Psoas muscle (tissue), 8 donors: Measurements from ENCODE around the gene SYNE2. TPM values are rescaled to one million over a fixed set of nuclear protein-coding genes. Genes with fewer than 3 reads are reported as not detected.

ENCODE experiments used
- ATAC-seq, 4 donors: fragments of 200-7000 bp; cut with Tn5 transposase; one replicate each; pipeline ENCODE4 v1.9.1; 2020; ENCODE audit warnings: moderate library complexity in 3 of 4, mild to moderate bottlenecking in 2 of 4
- DNase-seq, 2 donors: peaks; one replicate each; pipeline ENCODE4 v3.0.0-alpha.2; 2020
- H3K27ac ChIP-seq: fragments of 200-600 bp; one replicate; pipeline ENCODE4 v1.8.0; 2022
- H3K27me3 ChIP-seq, 3 donors: fragments of 200-600 bp in 1 of 3; one replicate each; pipeline versions ENCODE4 v1.6.1 to v1.8.0; 2013 to 2022; ENCODE audit warnings: low read length in 2 of 3, mild to moderate bottlenecking in 2 of 3, moderate library complexity in 1 of 3; ENCODE audit not compliant: insufficient read depth in 3 of 3
- H3K36me3 ChIP-seq, 2 donors: fragments of 200-600 bp in 1 of 2; one replicate each; pipeline versions ENCODE4 v1.6.1 to v1.8.0; 2013 to 2022; ENCODE audit warnings: low read depth in 1 of 2, mild to moderate bottlenecking in 1 of 2, moderate library complexity in 1 of 2; ENCODE audit not compliant: insufficient read depth in 1 of 2
- H3K4me1 ChIP-seq: fragments of 200-600 bp; one replicate; pipeline ENCODE4 v1.8.0; 2022
- H3K4me3 ChIP-seq: fragments of 200-600 bp; one replicate; pipeline ENCODE4 v1.8.0; 2022; ENCODE audit warnings: mild to moderate bottlenecking
- H3K9me3 ChIP-seq: fragments of 200-600 bp; one replicate; pipeline ENCODE4 v1.8.0; 2022
- CTCF ChIP-seq: fragments of 200-600 bp; IDR thresholded peaks from one replicate; pipeline ENCODE4 v1.8.0; 2022; ENCODE audit warnings: antibody characterized with exemption
- WGBS, 3 donors: extraction: QIAGEN DNeasy Blood & Tissue Kit; methylation state at CpG; one replicate each; pipeline versions ENCODE4 v1.1.6 to v1.1.7; 2013; 5-methylcytosine and 5-hydroxymethylcytosine counted together
- intact Hi-C, 2 donors: fragments of 100-400 bp; cut with DNase I; formaldehyde crosslinking; loops; one replicate each; pipeline versions ENCODE4 v1.11.0 to v1.14.2; 2022
- polyA plus RNA-seq, 3 donors: library from polyadenylated mRNA; stranded (reverse); fragments of 200-250 nt; gene quantifications; one replicate each; pipeline ENCODE4 v1.2.3, GENCODE V29; 2013
- total RNA-seq, 4 donors: library from RNA; stranded (reverse); fragmentation: NEBNext Ultra II Directional in 2 of 4; extraction: Animal tissue kit (Norgen Biotek cat#: 25700) in 2 of 4; gene quantifications; one replicate each; pipeline versions ENCODE4 v1.2.1 to v1.2.4, GENCODE V29; 2021 to 2023
- donor health status: healthy with polysubstance abuse.
- donor health status: DM: no; HTN: no; CAD: no; lungs with moderate emphysema.
- donor health status: Bipolar disorder and iron deficiency.
- donor health status: healthy.
- donor health status: DM: yes; HTN: yes; CAD: no.
- donor health status: DM: no; HTN: no; CAD: no.
- donor health status: DM: no; HTN: no; CAD: no.
- donor health status: DM: yes; HTN: yes; CAD: no.

SYNE2 gene
- total and polyA plus RNA-seq, 7 donors, result 23.0 to 239 (median 150) TPM

- ATAC-seq (no peak), DNase-seq (no peak)
- no peaks in the 10 kb centered on the region for H3K4me1 ChIP-seq
- no peak for TF ChIP-seq CTCF
- 91 to 95% (median 93%) methylated on average over 6 of the region's 6 CpGs for WGBS, 3 donors
- H3K27ac ChIP-seq, result no peak overlapping the region
- no peak overlapping the region for H3K4me3 ChIP-seq
- H3K36me3 ChIP-seq, result peaks cover 5 to 87% of the 10 kb centered on the region in 2 donors
- H3K9me3 ChIP-seq, result no peaks in the 10 kb centered on the region
- no peaks in the 10 kb centered on the region for H3K27me3 ChIP-seq
- intact Hi-C loops, result no loop called here
Observed at GRCh38 chr14:63992858-63993257, 140.1 kb downstream of the SYNE2 start.

GRCh38 chr14:63993992-63994391 is 141.2 kb downstream of the SYNE2 start:
- intact Hi-C loops, result no loop called here
- WGBS, 3 donors, result 84 to 94% (median 92%) methylated on average over 3 of the region's 3 CpGs
- Histone ChIP-seq H3K9me3 (no peaks in the 10 kb centered on the region), H3K27me3 (no peaks in the 10 kb centered on the region), H3K4me3 (no peak overlapping the region), H3K36me3 (peaks cover 5 to 92% of the 10 kb centered on the region in 2 donors), H3K27ac (no peak overlapping the region), H3K4me1 (no peaks in the 10 kb centered on the region)
- no peak for DNase-seq
- no peak for ATAC-seq
- TF ChIP-seq CTCF, result peak; percentile 8

- no peak for TF ChIP-seq CTCF
- intact Hi-C loops, result no loop called here
- H3K4me3 ChIP-seq, result no peak overlapping the region
- H3K27ac ChIP-seq, result no peak overlapping the region
- peaks cover 5 to 95% of the 10 kb centered on the region in 2 donors for H3K36me3 ChIP-seq
- no peaks in the 10 kb centered on the region for H3K4me1 ChIP-seq
- ATAC-seq (no peak), DNase-seq (no peak)
- 75 to 79% (median 78%) methylated on average over 4 of the region's 4 CpGs for WGBS, 3 donors
- H3K9me3 ChIP-seq, result no peaks in the 10 kb centered on the region
- H3K27me3 ChIP-seq, result no peaks in the 10 kb centered on the region
Observed at GRCh38 chr14:63995285-63995684, 142.5 kb downstream of the SYNE2 start.

- H3K27me3 ChIP-seq, result no peaks in the 10 kb centered on the region
- no peak for DNase-seq
- 77 to 80% (median 77%) methylated on average over 4 of the region's 4 CpGs for WGBS, 3 donors
- peaks cover 5 to 95% of the 10 kb centered on the region in 2 donors for H3K36me3 ChIP-seq
- ATAC-seq, result no peak
- H3K4me3 ChIP-seq, result no peak overlapping the region
- intact Hi-C loops, result no loop called here
- no peak for TF ChIP-seq CTCF
- H3K9me3 ChIP-seq, result no peaks in the 10 kb centered on the region
- no peaks in the 10 kb centered on the region for H3K4me1 ChIP-seq
- H3K27ac ChIP-seq, result no peak overlapping the region
Observed at GRCh38 chr14:63996016-63996415, 143.2 kb downstream of the SYNE2 start.

GRCh38 chr14:63996625-63997220 is 143.9 kb downstream of the SYNE2 start:
- no peak for TF ChIP-seq CTCF

More at GRCh38 chr14:63996625-63997220, 143.9 kb downstream of the SYNE2 start:
- intact Hi-C loops, result no loop called here
- Histone ChIP-seq H3K4me1 (no peaks in the 10 kb centered on the region), H3K9me3 (no peaks in the 10 kb centered on the region), H3K36me3 (peaks cover 5 to 95% of the 10 kb centered on the region in 2 donors), H3K27me3 (no peaks in the 10 kb centered on the region), H3K27ac (no peak overlapping the region), H3K4me3 (no peak overlapping the region)
- 86 to 92% (median 88%) methylated on average over 10 of the region's 10 CpGs for WGBS, 3 donors
- no peak for DNase-seq
- ATAC-seq, result no peak
